IMR-90 (cell line): Measurements from ENCODE around the gene CD99. TPM values are rescaled to one million over a fixed set of nuclear protein-coding genes. Genes with fewer than 3 reads are reported as not detected.

ENCODE experiments used
- ATAC-seq: fragments of 200-7000 bp; cut with Tn5 transposase; 2 replicates; pipeline ENCODE4 v1.9.1; 2020; ENCODE audit warnings: low read depth, mild to moderate bottlenecking, moderate library complexity
- BruUV-seq: library from RNA; stranded (reverse); fragments of 400-500 nt; replicated peaks from 2 replicates; lab custom pipeline; 2021; lab: Mats Ljungman, UMichigan
- CTCF ChIA-PET: fragments of 300-600 bp; formaldehyde crosslinking; extraction: SDS; loops from one replicate; lab custom pipeline; 2021; ENCODE audit warnings: antibody characterized with exemption; lab: Yijun Ruan, JAX
- POLR2A ChIA-PET: fragments of 300-600 bp; sonication (Branson Sonifier 250); formaldehyde crosslinking; loops from one replicate; lab custom pipeline; 2022; ENCODE audit warnings: antibody characterized with exemption; ENCODE audit not compliant: unreplicated experiment; lab: Charles Lee
- DNase-seq: peaks from one replicate; pipeline ENCODE4 v3.0.0; 2013
- H2AFZ ChIP-seq: replicated peaks from 2 replicates; pipeline ENCODE3; 2013; ENCODE audit warnings: low read length, mild to moderate bottlenecking; ENCODE audit not compliant: poor library complexity
- H2AK5ac ChIP-seq: 2 replicates; pipeline ENCODE4 v1.6.1; 2013; ENCODE audit warnings: low read depth, low read length, inconsistent platforms
- H2AK9ac ChIP-seq: replicated peaks from 2 replicates; pipeline ENCODE3; 2013; ENCODE audit warnings: mild to moderate bottlenecking, low read depth, low read length, moderate library complexity; ENCODE audit not compliant: poor library complexity
- H2BK120ac ChIP-seq: 2 replicates; pipeline ENCODE4 v1.6.1; 2013; ENCODE audit warnings: low read depth, low read length, inconsistent platforms
- H2BK15ac ChIP-seq: 3 replicates; pipeline ENCODE4 v1.6.1; 2013; ENCODE audit warnings: low read depth, low read length, inconsistent platforms
- H2BK20ac ChIP-seq: 2 replicates; pipeline ENCODE4 v1.6.1; 2013; ENCODE audit warnings: low read depth, mild to moderate bottlenecking, inconsistent platforms, low read length, moderate library complexity
- H2BK5ac ChIP-seq: 2 replicates; pipeline ENCODE4 v1.6.1; 2013; ENCODE audit warnings: mild to moderate bottlenecking, low read depth, low read length, inconsistent platforms; ENCODE audit not compliant: poor library complexity, severe bottlenecking
- H3K14ac ChIP-seq: replicated peaks from 2 replicates; pipeline ENCODE4 v1.6.1; 2013; ENCODE audit warnings: low read depth, low read length, inconsistent platforms
- H3K18ac ChIP-seq: 2 replicates; pipeline ENCODE4 v1.6.1; 2013; ENCODE audit warnings: low read depth, low read length, control low read depth
- H3K23ac ChIP-seq: 2 replicates; pipeline ENCODE4 v1.6.1; 2013; ENCODE audit warnings: low read depth, low read length, inconsistent platforms
- H3K27ac ChIP-seq: 2 replicates; pipeline ENCODE4 v1.5.1; 2013; ENCODE audit warnings: mild to moderate bottlenecking, control low read depth, low read length; ENCODE audit not compliant: insufficient read depth
- H3K27me3 ChIP-seq: 2 replicates; pipeline ENCODE4 v1.6.1; 2013; ENCODE audit warnings: low read length; ENCODE audit not compliant: control insufficient read depth, insufficient read depth
- H3K36me3 ChIP-seq: 2 replicates; pipeline ENCODE4 v1.6.1; 2013; ENCODE audit warnings: low read length, mixed read lengths; ENCODE audit not compliant: control insufficient read depth, insufficient read depth
- H3K4ac ChIP-seq: 2 replicates; pipeline ENCODE4 v1.6.1; 2013; ENCODE audit warnings: low read depth, low read length, inconsistent platforms
- H3K4me1 ChIP-seq: 2 replicates; pipeline ENCODE4 v1.6.1; 2013; ENCODE audit warnings: low read length, mixed read lengths; ENCODE audit not compliant: control insufficient read depth, insufficient read depth
- H3K4me2 ChIP-seq: 2 replicates; pipeline ENCODE4 v1.6.1; 2013; ENCODE audit warnings: low read depth, mild to moderate bottlenecking, control low read depth, low read length, moderate library complexity
- H3K4me3 ChIP-seq: 2 replicates; pipeline ENCODE4 v1.5.1; 2013; ENCODE audit warnings: low read depth, mild to moderate bottlenecking, control low read depth, low read length, moderate library complexity; ENCODE audit not compliant: insufficient read depth
- H3K56ac ChIP-seq: 2 replicates; pipeline ENCODE4 v1.6.1; 2013; ENCODE audit warnings: low read length, inconsistent platforms; ENCODE audit not compliant: insufficient read depth; ENCODE audit errors: extremely low read depth
- H3K79me1 ChIP-seq, 2 experiments: 2 replicates each; pipeline ENCODE4 v1.6.1; 2013; ENCODE audit warnings: low read length in 2 of 2, inconsistent platforms in 1 of 2, low read depth in 1 of 2
- H3K9ac ChIP-seq: 2 replicates; pipeline ENCODE4 v1.6.1; 2013; ENCODE audit warnings: low read depth, low read length, control low read depth
- H3K9me1 ChIP-seq: 2 replicates; pipeline ENCODE4 v1.6.1; 2013; ENCODE audit warnings: low read length, inconsistent platforms; ENCODE audit not compliant: insufficient read depth
- H3K9me3 ChIP-seq: 2 replicates; pipeline ENCODE4 v1.6.1; 2013; ENCODE audit warnings: low read length; ENCODE audit not compliant: control insufficient read depth, insufficient read depth
- H4K20me1 ChIP-seq: 2 replicates; pipeline ENCODE4 v1.6.1; 2013; ENCODE audit warnings: low read length, inconsistent platforms; ENCODE audit not compliant: insufficient read depth
- H4K5ac ChIP-seq: 2 replicates; pipeline ENCODE4 v1.6.1; 2013; ENCODE audit warnings: mild to moderate bottlenecking, low read depth, low read length, control low read depth
- H4K8ac ChIP-seq, 2 experiments: 2 replicates each; pipeline ENCODE4 v1.6.1; 2013; ENCODE audit warnings: low read depth in 2 of 2, low read length in 2 of 2, control low read depth in 1 of 2, inconsistent platforms in 1 of 2
- H4K91ac ChIP-seq: 2 replicates; pipeline ENCODE4 v1.6.1; 2013; ENCODE audit warnings: low read depth, low read length, inconsistent platforms; ENCODE audit not compliant: insufficient read depth
- RAD21 ChIP-seq: IDR thresholded peaks from 2 replicates; pipeline ENCODE4 v1.6.1; 2012; ENCODE audit warnings: low read length, improper control_type of control experiment
- whole genome bisulfite sequencing, 2 experiments: methylation state at CpG; one replicate each; pipeline versions ENCODE4 v1.1.5 to v1.1.7; 2013; ENCODE audit warnings: missing lambda C conversion rate in 2 of 2; ENCODE audit not compliant: insufficient read length in 1 of 2; ENCODE audit errors: extremely low coverage in 2 of 2; 5-methylcytosine and 5-hydroxymethylcytosine counted together
- dilution Hi-C: fragments of 300-500 bp; cut with HindIII; formaldehyde crosslinking; loops from one replicate; pipeline ENCODE4 v1.14.3; 2018; ENCODE audit warnings: low sequenced_read_pairs; ENCODE audit not compliant: unreplicated experiment
- in situ Hi-C: fragments of 300-500 bp; cut with MboI; formaldehyde crosslinking; loops from 3 replicates; pipeline ENCODE4 v1.14.3; 2019; ENCODE audit warnings: low sequenced_read_pairs, inconsistent platforms, mixed read lengths
- intact Hi-C: fragments of 100-400 bp; cut with micrococcal nuclease; formaldehyde crosslinking; loops from 2 replicates; pipeline ENCODE4 v1.10.0; 2022
- polyA plus RNA-seq, 3 experiments: library from polyadenylated mRNA; depleted of rRNA; stranded (reverse); fragments of >200 nt; gene quantifications; 2 replicates each; pipeline ENCODE4 v1.2.3, GENCODE V29; 2012; ENCODE audit warnings: low replicate concordance in 1 of 3
- total RNA-seq: library from RNA; depleted of rRNA; stranded (reverse); fragments of >200 nt; gene quantifications from 2 replicates; pipeline ENCODE4 v1.2.3, GENCODE V29; 2012

Gene CD99
- total and polyA plus RNA-seq, 2 of the 4 experiments (the other 2 are of a cell fraction): 102 to 369 TPM

DNA sequence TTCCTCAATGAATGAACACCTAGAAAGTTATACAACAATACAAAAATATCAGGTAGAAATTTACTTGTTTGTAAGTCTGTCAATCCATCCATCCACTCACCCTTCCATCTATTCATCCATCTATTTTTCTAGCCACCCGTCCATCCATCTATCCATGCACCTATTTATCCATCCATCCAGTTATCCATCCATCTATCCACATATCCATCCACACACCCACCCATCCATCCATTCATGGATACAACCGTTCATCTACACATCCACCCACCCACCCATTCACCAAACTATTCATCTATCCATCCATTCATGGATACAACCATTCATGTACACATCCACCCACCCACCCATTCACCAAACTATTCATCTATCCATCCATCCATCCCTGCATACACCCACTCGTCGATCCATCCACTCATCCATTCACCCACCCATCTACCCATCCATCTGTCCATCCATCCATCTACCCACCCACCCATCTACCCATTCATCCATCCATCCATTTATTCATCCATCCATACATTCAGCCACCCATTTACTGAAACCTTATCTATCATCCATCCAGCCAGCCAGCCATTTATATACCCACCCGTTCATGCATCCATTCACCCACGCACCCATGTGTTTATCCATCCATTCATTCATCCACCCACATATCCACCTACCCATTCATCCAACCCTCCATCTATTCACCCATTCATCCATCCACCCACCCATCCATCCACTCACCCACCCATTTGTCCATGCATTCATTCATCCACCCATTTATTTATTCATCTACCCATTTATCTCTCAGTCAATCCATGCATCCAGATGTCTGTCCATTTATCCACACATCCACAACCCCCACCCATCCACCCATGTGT is 10.4 kb upstream of the CD99 start:
- peaks cover 14% of the 10 kb centered on the region for H3K4me1 ChIP-seq
- 66 to 100% methylated on average over 2 to 6 of the region's 6 CpGs for WGBS, 2 experiments

More for the DNA sequence above, 10.4 kb upstream of the CD99 start:
- Histone ChIP-seq H2AFZ (no peak overlapping the region), H4K8ac (no peak overlapping the region), H3K9me1 (peaks cover 6% of the 10 kb centered on the region; the same call in 1 of the 2 replicates), H2BK5ac (no peak overlapping the region), H2BK120ac (no peak overlapping the region), H4K20me1 (peaks cover 7% of the 10 kb centered on the region; the same call in 1 of the 2 replicates), H2AK5ac (no peak overlapping the region), H3K4me2 (no peak overlapping the region), H2BK15ac (no peak overlapping the region), H3K27me3 (peaks cover 5% of the 10 kb centered on the region; the same call in 1 of the 2 replicates), H2BK20ac (no peak overlapping the region), H4K91ac (no peak overlapping the region), H3K79me1 (no peaks in the 10 kb centered on the region), H2AK9ac (no peak overlapping the region), H3K27ac (no peak overlapping the region), H3K56ac (no peak overlapping the region), H4K5ac (no peak overlapping the region), H3K18ac (no peak overlapping the region), H3K4me3 (no peak overlapping the region), H3K9me3 (peaks cover 2% of the 10 kb centered on the region; the same call in 1 of the 2 replicates), H3K9ac (no peak overlapping the region), H3K4ac (no peak overlapping the region), H3K36me3 (no peaks in the 10 kb centered on the region), H3K14ac (no peak overlapping the region), H3K23ac (no peak overlapping the region)
- ChIA-PET CTCF (no interaction called here), POLR2A (no interaction called here)
- in situ Hi-C loops: no loop called here
- intact Hi-C loops: no loop called here
- dilution Hi-C loops: no loop called here
- DNase-seq (no peak), ATAC-seq (no peak)
- no TSS peak for BruUV-seq
- no peak for TF ChIP-seq RAD21
